Right renal pelvis (tissue), 4 donors: Measurements from ENCODE around the gene CNOT6L. TPM values are rescaled to one million over a fixed set of nuclear protein-coding genes. Genes with fewer than 3 reads are reported as not detected.

ENCODE experiments used
- polyA plus RNA-seq, 4 donors: library from polyadenylated mRNA; unstranded; fragments of 120-200 nt; gene quantifications; one replicate each; pipeline ENCODE4 v1.2.1, GENCODE V29; 2013; ENCODE audit not compliant: insufficient read length in 4 of 4

Gene CNOT6L
- polyA plus RNA-seq, 4 donors: 33.8 to 41.4 (median 37.3) TPM

Other genes starting within 250 kb of the CNOT6L start
- under 1 TPM; 0.47 to 0.90 (median 0.64) TPM for gene CXCL13, start 213.5 kb downstream of the CNOT6L start, polyA plus RNA-seq
- 10 to 100 TPM; 56.3 to 62.0 (median 59.0) TPM for gene MRPL1, start 43.5 kb upstream of the CNOT6L start, polyA plus RNA-seq
- 10 to 100 TPM; 72.9 to 81.1 (median 76.3) TPM for gene FRAS1, start 238.0 kb upstream of the CNOT6L start, polyA plus RNA-seq